AG09309 (cell line): ENCODE data around the gene SPRED2.

Experiments used
- DNase-seq: peaks from one replicate; pipeline ENCODE4 v3.0.0-alpha.2; 2010; ENCODE audit warnings: low read depth
- H3K4me3 ChIP-seq: 2 replicates; pipeline ENCODE4 v1.5.1; 2011; ENCODE audit warnings: mild to moderate bottlenecking, low read depth, low read length, moderate library complexity; ENCODE audit not compliant: control insufficient read depth
- CTCF ChIP-seq: IDR thresholded peaks from 2 replicates; pipeline ENCODE4 v1.5.1; 2011; ENCODE audit warnings: mild to moderate bottlenecking, low read depth, low read length, inconsistent platforms; ENCODE audit not compliant: insufficient read depth, control insufficient read depth; ENCODE audit errors: missing control alignments

SPRED2 gene

GRCh38 chr2:65416321-65416720 is 16.1 kb downstream of the SPRED2 start:
- no peak for TF ChIP-seq CTCF
- H3K4me3 ChIP-seq, result no peak overlapping the region
- no peak for DNase-seq

DNA sequence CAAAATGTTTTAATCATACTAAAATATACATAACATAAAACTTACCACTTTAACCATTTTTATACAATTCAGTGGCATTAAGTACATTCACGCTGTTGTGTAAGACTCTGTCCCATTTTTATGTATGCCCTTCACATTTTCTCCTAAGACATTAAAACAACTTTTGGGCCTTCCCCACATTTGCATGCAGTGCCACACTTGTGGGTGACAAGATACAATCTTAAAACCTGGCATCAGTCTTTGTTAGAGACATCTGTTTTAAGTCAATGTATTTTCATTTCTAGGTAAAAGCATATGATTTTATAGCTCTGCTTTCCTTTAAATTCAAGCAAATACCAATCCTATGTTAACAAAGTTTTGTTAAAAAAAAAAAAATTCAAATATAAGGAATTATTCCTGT is 17.3 kb downstream of the SPRED2 start:
- DNase-seq, result no peak
- TF ChIP-seq CTCF, result no peak
- H3K4me3 ChIP-seq, result no peak overlapping the region

DNA sequence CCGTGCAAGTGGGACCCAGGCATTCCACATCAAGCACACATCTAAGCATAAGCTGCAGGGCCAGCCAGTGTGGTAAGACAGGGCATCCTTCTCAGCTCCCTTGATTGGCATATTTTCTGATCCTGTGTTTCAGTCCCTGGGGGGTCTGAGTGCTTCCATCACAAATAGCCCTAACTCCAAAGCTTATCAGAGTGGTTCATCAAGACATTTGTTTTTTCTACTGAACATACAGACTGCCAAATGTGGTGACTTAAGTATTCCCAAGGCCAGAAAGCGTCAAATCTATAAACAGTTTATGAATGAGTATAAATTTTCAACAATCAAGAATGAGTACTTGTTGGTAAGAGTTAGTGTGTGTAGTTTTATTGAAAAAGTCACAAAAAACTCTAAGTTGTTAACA is 18.8 kb downstream of the SPRED2 start:
- DNase-seq, result no peak
- no peak for TF ChIP-seq CTCF
- no peak overlapping the region for H3K4me3 ChIP-seq

DNA sequence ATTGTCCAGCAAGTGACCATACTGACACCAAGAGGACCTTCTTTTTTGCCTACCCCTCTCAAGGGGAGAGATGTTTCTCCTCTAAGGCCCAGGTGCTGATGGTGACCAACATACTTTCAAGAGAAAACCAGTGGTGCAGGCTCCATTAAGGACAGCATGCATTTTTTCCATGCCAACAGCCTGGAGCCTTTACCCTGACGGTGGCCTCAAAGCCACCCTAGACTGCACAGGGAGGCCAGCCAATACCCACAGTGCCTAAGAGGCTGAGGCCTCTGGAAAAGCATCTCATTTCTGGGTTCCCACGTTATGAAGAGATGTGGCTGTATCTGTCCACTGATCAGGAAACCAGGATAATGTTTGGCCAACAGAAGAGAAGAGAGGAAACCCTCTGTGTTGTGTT is 19.3 kb downstream of the SPRED2 start:
- TF ChIP-seq CTCF, result no peak
- DNase-seq, result no peak
- H3K4me3 ChIP-seq, result no peak overlapping the region

DNA sequence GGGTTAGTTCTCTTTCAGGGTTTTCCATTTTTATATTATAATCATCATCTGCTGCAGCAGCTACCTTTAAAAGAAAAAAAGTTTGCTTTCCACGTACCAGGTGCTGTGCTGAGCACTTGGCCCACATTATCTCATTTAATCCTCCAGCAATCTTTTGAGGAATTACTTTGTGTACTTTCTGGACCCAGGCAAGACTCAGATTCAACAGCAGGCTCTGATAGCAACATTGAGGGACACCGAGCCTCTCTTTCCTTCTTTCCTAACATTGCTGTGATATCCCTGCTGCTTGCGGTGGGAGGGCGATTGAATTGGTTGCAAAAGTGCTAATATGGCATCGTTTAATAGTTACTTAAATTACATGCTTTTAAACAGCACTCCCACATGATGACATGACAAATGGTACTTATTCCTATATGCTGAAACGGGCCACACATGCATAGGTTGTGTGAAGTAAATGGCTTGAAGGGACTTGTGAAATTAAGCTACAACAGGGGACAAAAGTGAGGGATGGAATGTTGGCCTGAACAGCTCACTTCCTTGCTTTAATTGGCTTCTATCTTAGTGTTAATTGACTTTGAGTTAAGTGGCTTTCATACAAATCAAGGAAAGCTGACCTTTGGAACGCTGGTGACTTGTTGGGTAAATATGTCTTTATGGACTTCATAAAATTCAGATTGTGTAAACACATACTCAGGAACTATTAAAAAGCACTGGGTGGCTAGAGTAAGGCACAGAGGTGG is 21.2 kb downstream of the SPRED2 start:
- no peak for DNase-seq
- TF ChIP-seq CTCF, result no peak
- H3K4me3 ChIP-seq, result no peak overlapping the region

GRCh38 chr2:65409045-65409444 is 23.4 kb downstream of the SPRED2 start:
- H3K4me3 ChIP-seq, result no peak overlapping the region
- no peak for TF ChIP-seq CTCF
- no peak for DNase-seq

DNA sequence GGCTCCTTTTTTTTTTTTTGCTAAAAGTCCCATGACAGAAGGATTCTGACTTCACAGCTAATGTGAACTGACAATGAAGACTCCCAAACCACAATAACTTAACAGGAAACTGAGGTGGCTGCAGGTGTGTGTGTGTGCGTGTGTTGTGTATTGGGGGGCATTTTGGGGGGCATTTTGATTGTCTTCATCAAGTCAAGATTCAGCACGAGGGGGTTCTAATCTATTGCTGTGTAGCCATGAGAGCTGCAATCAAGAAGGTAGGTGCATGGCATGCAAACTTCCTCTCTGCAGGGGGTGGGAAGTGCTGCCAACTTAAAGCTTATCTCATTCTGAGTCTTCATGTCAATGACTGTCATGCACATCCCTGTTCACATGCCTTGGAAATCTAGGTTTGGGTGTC is 25.2 kb downstream of the SPRED2 start:
- DNase-seq, result no peak
- no peak for TF ChIP-seq CTCF
- H3K4me3 ChIP-seq, result no peak overlapping the region
